ENCODE measurements around the gene EVA1A.

The EVA1A gene

DNA sequence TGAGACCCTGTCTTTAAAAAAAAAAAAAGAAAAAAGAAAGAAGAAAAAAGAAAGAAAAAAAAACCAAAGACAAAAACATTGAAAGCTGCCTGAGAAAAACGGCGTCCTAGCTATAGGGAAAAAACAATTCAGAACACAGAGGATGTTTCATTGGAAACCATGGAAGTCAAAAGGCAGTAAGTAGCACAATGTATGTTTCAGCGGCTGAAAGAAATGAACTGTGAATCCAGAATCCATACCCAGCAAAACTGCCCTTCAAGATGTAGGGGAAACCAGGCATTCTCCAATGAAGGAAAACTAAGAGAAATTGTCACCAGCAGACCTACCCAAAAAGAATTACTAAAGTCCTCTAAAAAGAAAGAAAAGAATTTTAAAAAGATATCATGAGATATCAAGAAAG lies 27.6 kb downstream of the EVA1A start:
- Histone ChIP-seq H2BK15ac (ENCODE audit: low read depth, poor library complexity, severe bottlenecking) (no peak overlapping the region), H3K4ac (ENCODE audit: low read depth in 1 of 2, low read length in 2 of 2) (no peak overlapping the region), H3K9ac (ENCODE audit: low read length) (no peak overlapping the region), H2BK5ac (ENCODE audit: low read depth, low read length, poor library complexity, severe bottlenecking) (no peak overlapping the region), H3K14ac (ENCODE audit: low read length in 2 of 2) (no peak overlapping the region), H2AFZ (ENCODE audit: low read depth, low read length) (no peak overlapping the region), H2BK120ac (ENCODE audit: low read depth, low read length) (no peak overlapping the region), H3K27me3 (ENCODE audit: control insufficient read depth in 1 of 2, insufficient read depth in 1 of 2, low read length in 2 of 2) (no peaks in the 10 kb centered on the region), H3K4me3 (ENCODE audit: insufficient read depth in 1 of 2, low read depth in 1 of 2, low read length in 2 of 2) (no peak overlapping the region), H2BK12ac (ENCODE audit: low read length in 2 of 2) (no peak overlapping the region), H3K36me3 (ENCODE audit: control insufficient read depth in 1 of 2, insufficient read depth in 2 of 2, low read depth in 1 of 2, low read length in 2 of 2) (peaks cover 6 to 7% of the 10 kb centered on the region in 2 experiments), H3K79me1 (replicated peaks; ENCODE audit: low read length, poor library complexity, severe bottlenecking) (peaks cover 4% of the 10 kb centered on the region), H3K4me2 (ENCODE audit: low read length, poor library complexity, severe bottlenecking) (no peak overlapping the region), H4K8ac (ENCODE audit: low read length) (no peak overlapping the region), H4K91ac (ENCODE audit: low read length) (no peak overlapping the region), H3K18ac (ENCODE audit: low read depth in 1 of 2, low read length in 2 of 2) (no peak overlapping the region), H3K4me1 (ENCODE audit: control insufficient read depth, insufficient read depth, low read depth, low read length) (peaks cover 6% of the 10 kb centered on the region), H3K27ac (ENCODE audit: low read length, poor library complexity, severe bottlenecking) (no peak overlapping the region), H2AK5ac (ENCODE audit: low read length, severe bottlenecking) (no peak overlapping the region), H3K23ac (ENCODE audit: low read length in 2 of 2) (no peak overlapping the region), H3K9me3 (ENCODE audit: control insufficient read depth, low read length) (no peaks in the 10 kb centered on the region)
- WGBS, result 98% methylated on average over 3 of the region's 3 CpGs
- no peak for DNase-seq

DNA sequence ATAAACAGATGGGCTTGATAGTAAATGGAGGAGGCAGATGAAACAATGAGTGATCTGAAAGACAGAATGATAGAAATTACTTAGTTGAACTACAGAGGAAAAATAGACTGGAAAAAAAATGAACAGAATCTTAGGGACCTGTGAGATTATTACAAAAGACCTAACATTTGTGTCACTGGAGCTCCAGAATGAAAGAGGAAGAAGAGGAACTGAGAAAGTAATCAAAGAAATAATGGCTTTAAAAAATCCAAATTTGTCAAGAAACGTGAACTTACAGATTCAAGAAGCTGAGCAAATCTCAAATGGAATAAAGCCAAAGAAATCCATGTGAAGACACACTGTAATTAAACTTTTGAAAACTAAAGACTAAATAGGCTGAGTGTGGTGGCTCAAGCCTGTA lies 28.3 kb downstream of the EVA1A start:
- Histone ChIP-seq H3K18ac (ENCODE audit: low read depth in 1 of 2, low read length in 2 of 2) (no peak overlapping the region), H3K14ac (ENCODE audit: low read length in 2 of 2) (no peak overlapping the region), H3K23ac (ENCODE audit: low read length in 2 of 2) (no peak overlapping the region), H3K27ac (ENCODE audit: low read length, poor library complexity, severe bottlenecking) (no peak overlapping the region), H3K9ac (ENCODE audit: low read length) (no peak overlapping the region), H2AFZ (ENCODE audit: low read depth, low read length) (no peak overlapping the region), H3K4ac (ENCODE audit: low read depth in 1 of 2, low read length in 2 of 2) (no peak overlapping the region), H3K79me1 (replicated peaks; ENCODE audit: low read length, poor library complexity, severe bottlenecking) (peaks cover 1% of the 10 kb centered on the region), H4K8ac (ENCODE audit: low read length) (no peak overlapping the region), H3K4me3 (ENCODE audit: insufficient read depth in 1 of 2, low read depth in 1 of 2, low read length in 2 of 2) (no peak overlapping the region), H4K91ac (ENCODE audit: low read length) (no peak overlapping the region), H2BK12ac (ENCODE audit: low read length in 2 of 2) (no peak overlapping the region), H3K36me3 (ENCODE audit: control insufficient read depth in 1 of 2, insufficient read depth in 2 of 2, low read depth in 1 of 2, low read length in 2 of 2) (peaks cover 1 to 3% of the 10 kb centered on the region in 2 experiments), H3K27me3 (ENCODE audit: control insufficient read depth in 1 of 2, insufficient read depth in 1 of 2, low read length in 2 of 2) (no peaks in the 10 kb centered on the region), H2AK5ac (ENCODE audit: low read length, severe bottlenecking) (no peak overlapping the region), H2BK15ac (ENCODE audit: low read depth, poor library complexity, severe bottlenecking) (no peak overlapping the region), H2BK120ac (ENCODE audit: low read depth, low read length) (no peak overlapping the region), H3K4me1 (ENCODE audit: control insufficient read depth, insufficient read depth, low read depth, low read length) (peaks cover 8% of the 10 kb centered on the region), H3K9me3 (ENCODE audit: control insufficient read depth, low read length) (no peaks in the 10 kb centered on the region), H2BK5ac (ENCODE audit: low read depth, low read length, poor library complexity, severe bottlenecking) (no peak overlapping the region), H3K4me2 (ENCODE audit: low read length, poor library complexity, severe bottlenecking) (no peak overlapping the region)
- no peak for DNase-seq
- WGBS, result no CpG with 5 or more reads among the region's 1 CpG

DNA sequence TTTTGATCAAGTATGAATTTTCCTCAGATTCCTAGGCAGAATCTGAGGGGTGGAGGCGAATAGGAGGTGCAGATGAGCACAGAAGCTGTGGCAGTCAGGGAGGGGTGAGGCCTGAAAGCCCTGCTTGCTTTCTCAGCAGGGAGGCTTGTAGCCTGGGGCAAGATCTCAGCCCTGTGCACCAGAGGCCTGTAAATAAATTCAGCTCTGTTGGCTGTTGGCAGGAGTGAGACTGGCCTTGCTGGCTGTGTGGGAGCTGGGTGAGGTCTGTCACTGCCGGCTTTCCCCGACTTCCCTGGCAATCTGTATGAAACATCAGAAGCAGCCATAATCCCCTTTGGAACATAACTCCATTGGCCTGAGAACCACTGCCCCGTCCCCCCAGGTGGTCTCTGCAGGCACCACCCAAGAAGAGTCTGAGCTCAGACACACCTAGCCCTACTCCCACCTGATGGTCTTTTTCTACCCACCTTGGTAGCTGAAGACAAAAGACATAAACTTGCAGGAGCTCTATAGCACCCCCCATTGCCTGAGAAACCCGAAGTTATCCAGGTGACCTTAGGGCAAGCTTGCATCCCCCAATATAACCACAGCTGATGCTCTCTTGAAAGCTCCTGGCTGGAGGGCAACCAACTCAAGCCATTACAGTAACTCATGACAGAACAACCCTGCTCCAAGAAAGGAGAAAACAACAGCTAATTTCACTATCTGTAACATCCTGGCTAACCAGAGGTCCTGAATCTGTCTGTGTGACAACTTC lies 32.3 kb downstream of the EVA1A start:
- Histone ChIP-seq H2AK5ac (ENCODE audit: low read length, severe bottlenecking) (no peak overlapping the region), H3K79me1 (replicated peaks; ENCODE audit: low read length, poor library complexity, severe bottlenecking) (peaks cover 1% of the 10 kb centered on the region), H3K27me3 (ENCODE audit: control insufficient read depth in 1 of 2, insufficient read depth in 1 of 2, low read length in 2 of 2) (no peaks in the 10 kb centered on the region), H3K36me3 (ENCODE audit: control insufficient read depth in 1 of 2, insufficient read depth in 2 of 2, low read depth in 1 of 2, low read length in 2 of 2) (no peaks in the 10 kb centered on the region), H2BK15ac (ENCODE audit: low read depth, poor library complexity, severe bottlenecking) (no peak overlapping the region), H3K4me1 (ENCODE audit: control insufficient read depth, insufficient read depth, low read depth, low read length) (peaks cover 17% of the 10 kb centered on the region), H2BK120ac (ENCODE audit: low read depth, low read length) (no peak overlapping the region), H4K8ac (ENCODE audit: low read length) (peak overlapping the region; percentile 10), H3K23ac (ENCODE audit: low read length in 2 of 2) (no peak overlapping the region), H2AFZ (ENCODE audit: low read depth, low read length) (no peak overlapping the region), H3K27ac (ENCODE audit: low read length, poor library complexity, severe bottlenecking) (peak overlapping the region; percentile 51), H3K9me3 (ENCODE audit: control insufficient read depth, low read length) (no peaks in the 10 kb centered on the region), H3K18ac (ENCODE audit: low read depth in 1 of 2, low read length in 2 of 2) (no peak overlapping the region), H3K14ac (ENCODE audit: low read length in 2 of 2) (no peak overlapping the region), H3K4ac (ENCODE audit: low read depth in 1 of 2, low read length in 2 of 2) (no peak overlapping the region), H4K91ac (ENCODE audit: low read length) (no peak overlapping the region), H2BK12ac (ENCODE audit: low read length in 2 of 2) (no peak overlapping the region), H3K9ac (ENCODE audit: low read length) (no peak overlapping the region), H2BK5ac (ENCODE audit: low read depth, low read length, poor library complexity, severe bottlenecking) (no peak overlapping the region), H3K4me3 (ENCODE audit: insufficient read depth in 1 of 2, low read depth in 1 of 2, low read length in 2 of 2) (no peak overlapping the region), H3K4me2 (ENCODE audit: low read length, poor library complexity, severe bottlenecking) (no peak overlapping the region)
- WGBS, result 91% methylated on average over 5 of the region's 5 CpGs
- DNase-seq, result no peak

DNA sequence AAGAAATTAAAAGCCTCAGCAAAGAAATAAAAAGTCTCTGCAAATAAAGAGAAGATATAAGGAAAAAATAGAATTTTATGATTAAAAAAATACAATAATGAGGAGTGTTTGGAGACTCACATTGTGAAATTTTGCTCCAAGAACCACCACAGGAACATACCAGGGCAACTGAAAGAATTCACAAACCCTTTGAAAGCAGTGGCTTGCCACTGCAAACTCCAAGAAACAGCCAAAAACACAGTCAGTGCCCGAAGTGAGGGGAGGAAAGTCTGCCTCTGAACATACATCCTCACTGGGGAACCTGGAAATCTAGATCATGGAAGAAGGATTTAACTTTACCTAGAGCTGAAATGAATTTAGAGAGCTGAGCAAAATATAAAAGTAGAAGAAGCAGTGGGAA lies 33.1 kb downstream of the EVA1A start:
- no peak overlapping the region for H3K4me3 ChIP-seq (ENCODE audit: insufficient read depth in 1 of 2, low read depth in 1 of 2, low read length in 2 of 2)
- no peaks in the 10 kb centered on the region for H3K36me3 ChIP-seq (ENCODE audit: control insufficient read depth in 1 of 2, insufficient read depth in 2 of 2, low read depth in 1 of 2, low read length in 2 of 2)
- H3K18ac ChIP-seq (ENCODE audit: low read depth in 1 of 2, low read length in 2 of 2), result no peak overlapping the region
- H2BK120ac ChIP-seq (ENCODE audit: low read depth, low read length), result no peak overlapping the region
- no peak overlapping the region for H2BK12ac ChIP-seq (ENCODE audit: low read length in 2 of 2)
- no peak for DNase-seq
- H3K23ac ChIP-seq (ENCODE audit: low read length in 2 of 2), result no peak overlapping the region
- H3K9me3 ChIP-seq (ENCODE audit: control insufficient read depth, low read length), result no peaks in the 10 kb centered on the region
- H3K27me3 ChIP-seq (ENCODE audit: control insufficient read depth in 1 of 2, insufficient read depth in 1 of 2, low read length in 2 of 2), result no peaks in the 10 kb centered on the region
- H3K4ac ChIP-seq (ENCODE audit: low read depth in 1 of 2, low read length in 2 of 2), result no peak overlapping the region
- H2AFZ ChIP-seq (ENCODE audit: low read depth, low read length), result no peak overlapping the region
- H4K91ac ChIP-seq (ENCODE audit: low read length), result no peak overlapping the region
- 100% methylated on average over 1 of the region's 1 CpG for WGBS
- no peak overlapping the region for H3K14ac ChIP-seq (ENCODE audit: low read length in 2 of 2)
- peaks cover 20% of the 10 kb centered on the region for H3K4me1 ChIP-seq (ENCODE audit: control insufficient read depth, insufficient read depth, low read depth, low read length)
- no peak overlapping the region for H2BK5ac ChIP-seq (ENCODE audit: low read depth, low read length, poor library complexity, severe bottlenecking)
- H3K27ac ChIP-seq (ENCODE audit: low read length, poor library complexity, severe bottlenecking), result peak overlapping the region; percentile 51
- no peak overlapping the region for H2BK15ac ChIP-seq (ENCODE audit: low read depth, poor library complexity, severe bottlenecking)
- no peak overlapping the region for H4K8ac ChIP-seq (ENCODE audit: low read length)
- H3K4me2 ChIP-seq (ENCODE audit: low read length, poor library complexity, severe bottlenecking), result no peak overlapping the region
- no peak overlapping the region for H3K9ac ChIP-seq (ENCODE audit: low read length)
- no peak overlapping the region for H2AK5ac ChIP-seq (ENCODE audit: low read length, severe bottlenecking)
- peaks cover 2% of the 10 kb centered on the region for H3K79me1 ChIP-seq (replicated peaks; ENCODE audit: low read length, poor library complexity, severe bottlenecking)
